ENCODE measurements around the gene PLXDC2. TPM values are rescaled to one million over a fixed set of nuclear protein-coding genes. Genes with fewer than 3 reads are reported as not detected.

Gene PLXDC2
- total and polyA plus RNA-seq, 10 of the 15 experiments (the other 5 are each of a cell fraction or from before 2014, with no cell fraction given) = 0.05 to 1.8 (median 0.14) TPM; not detected in 2

DNA sequence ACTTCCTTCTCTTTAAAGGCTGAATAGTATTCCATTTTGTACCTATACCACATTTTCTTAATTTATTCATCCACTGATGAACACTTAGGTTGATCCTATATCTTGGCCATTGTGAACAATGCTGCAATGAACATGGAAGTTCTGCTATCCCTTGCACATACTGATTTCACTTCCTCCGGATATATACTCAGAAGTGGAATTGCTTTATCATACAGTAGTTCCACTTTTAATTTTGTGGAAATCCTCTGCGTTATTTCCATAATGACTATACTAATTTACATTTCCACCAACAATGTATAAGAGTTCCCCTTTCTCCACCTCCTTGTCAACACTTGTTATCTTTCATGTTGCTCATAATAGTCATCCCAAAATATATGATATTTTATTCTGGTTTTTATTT is 312.6 kb downstream of the PLXDC2 start:
- no peak overlapping the region for H2AFZ ChIP-seq (ENCODE audit: control insufficient read depth, low read depth, low read length)
- H3K27ac ChIP-seq (ENCODE audit: control insufficient read depth, insufficient read depth) = no peak overlapping the region
- POLR2A ChIA-PET = no interaction called here
- H3K36me3 ChIP-seq (ENCODE audit: control insufficient read depth in 2 of 2, insufficient read depth in 2 of 2, low read length in 1 of 2) = no peaks in the 10 kb centered on the region
- no peak for DNase-seq (ENCODE audit: low read depth, low spot score)
- H3K9me3 ChIP-seq (replicated peaks; ENCODE audit: control insufficient read depth, insufficient read depth, low read length) = no peaks in the 10 kb centered on the region
- ATAC-seq = no peak
- RAD21 ChIA-PET (ENCODE audit: unreplicated experiment) = no interaction called here
- in situ Hi-C loops (cut with MboI) (no loop called here), intact Hi-C loops (cut with micrococcal nuclease; ENCODE audit: unreplicated experiment) (no loop called here)
- SMC1A ChIA-PET (ENCODE audit: uncharacterized antibody, unreplicated experiment) = interaction anchor here (0.7 to 1.4 kb wide), 2 partner anchors 14 to 310 kb away, joined by 3 read pairs; no protein-coding TSS in a partner anchor
- H3K4me2 ChIP-seq (ENCODE audit: control insufficient read depth, insufficient read depth) = no peak overlapping the region
- no peak overlapping the region for H3K4me3 ChIP-seq
- no peak for FAIRE-seq
- H3K9ac ChIP-seq (ENCODE audit: control insufficient read depth, insufficient read depth, low read length) = no peak overlapping the region
- CTCF ChIA-PET = no interaction called here
- WGBS (ENCODE audit: insufficient coverage, insufficient replicate concordance, low lambda C conversion rate, missing lambda C conversion rate) = 39% methylated on average over 2 of the region's 2 CpGs
- H4K20me1 ChIP-seq (ENCODE audit: control insufficient read depth, insufficient read depth) = no peaks in the 10 kb centered on the region
- no peaks in the 10 kb centered on the region for H3K27me3 ChIP-seq (replicated peaks in 1 of 2; ENCODE audit: control insufficient read depth in 2 of 2, insufficient read depth in 2 of 2, low read length in 1 of 2)
- BruUV-seq (replicated peaks) = no TSS peak
- H3K4me1 ChIP-seq (ENCODE audit: control insufficient read depth, insufficient read depth, low read length) = no peaks in the 10 kb centered on the region
- no peaks in the 10 kb centered on the region for H3K79me2 ChIP-seq (ENCODE audit: control insufficient read depth, insufficient read depth, low read length)
- TF ChIP-seq SMARCA5 (IDR thresholded peaks at IDR 0.05) (no peak), ESRRA (IDR thresholded peaks at IDR 0.05; ENCODE audit: low read length) (no peak), ZNF384 (IDR thresholded peaks at IDR 0.05; ENCODE audit: borderline replicate concordance, low read depth, low read length) (no peak), CBX3 (IDR thresholded peaks at IDR 0.05; ENCODE audit: borderline replicate concordance, low read depth) (no peak), BACH1 (IDR thresholded peaks at IDR 0.05; ENCODE audit: borderline replicate concordance) (no peak), MYB (IDR thresholded peaks at IDR 0.05; ENCODE audit: borderline replicate concordance, low read depth, low read length) (no peak), KLF5 (IDR thresholded peaks at IDR 0.05; ENCODE audit: partially characterized antibody) (no peak), RBBP5 (conservative IDR thresholded peaks at IDR 0.05) (no peak), WRNIP1 (IDR thresholded peaks at IDR 0.05; ENCODE audit: borderline replicate concordance, low read depth, low read length) (no peak)
- TF ChIP-seq, protein P1, sequence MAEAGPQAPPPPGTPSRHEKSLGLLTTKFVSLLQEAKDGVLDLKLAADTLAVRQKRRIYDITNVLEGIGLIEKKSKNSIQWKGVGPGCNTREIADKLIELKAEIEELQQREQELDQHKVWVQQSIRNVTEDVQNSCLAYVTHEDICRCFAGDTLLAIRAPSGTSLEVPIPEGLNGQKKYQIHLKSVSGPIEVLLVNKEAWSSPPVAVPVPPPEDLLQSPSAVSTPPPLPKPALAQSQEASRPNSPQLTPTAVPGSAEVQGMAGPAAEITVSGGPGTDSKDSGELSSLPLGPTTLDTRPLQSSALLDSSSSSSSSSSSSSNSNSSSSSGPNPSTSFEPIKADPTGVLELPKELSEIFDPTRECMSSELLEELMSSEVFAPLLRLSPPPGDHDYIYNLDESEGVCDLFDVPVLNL (IDR thresholded peaks at IDR 0.05; ENCODE audit: low read depth, low read length) = no peak
- TF ChIP-seq, protein P2, sequence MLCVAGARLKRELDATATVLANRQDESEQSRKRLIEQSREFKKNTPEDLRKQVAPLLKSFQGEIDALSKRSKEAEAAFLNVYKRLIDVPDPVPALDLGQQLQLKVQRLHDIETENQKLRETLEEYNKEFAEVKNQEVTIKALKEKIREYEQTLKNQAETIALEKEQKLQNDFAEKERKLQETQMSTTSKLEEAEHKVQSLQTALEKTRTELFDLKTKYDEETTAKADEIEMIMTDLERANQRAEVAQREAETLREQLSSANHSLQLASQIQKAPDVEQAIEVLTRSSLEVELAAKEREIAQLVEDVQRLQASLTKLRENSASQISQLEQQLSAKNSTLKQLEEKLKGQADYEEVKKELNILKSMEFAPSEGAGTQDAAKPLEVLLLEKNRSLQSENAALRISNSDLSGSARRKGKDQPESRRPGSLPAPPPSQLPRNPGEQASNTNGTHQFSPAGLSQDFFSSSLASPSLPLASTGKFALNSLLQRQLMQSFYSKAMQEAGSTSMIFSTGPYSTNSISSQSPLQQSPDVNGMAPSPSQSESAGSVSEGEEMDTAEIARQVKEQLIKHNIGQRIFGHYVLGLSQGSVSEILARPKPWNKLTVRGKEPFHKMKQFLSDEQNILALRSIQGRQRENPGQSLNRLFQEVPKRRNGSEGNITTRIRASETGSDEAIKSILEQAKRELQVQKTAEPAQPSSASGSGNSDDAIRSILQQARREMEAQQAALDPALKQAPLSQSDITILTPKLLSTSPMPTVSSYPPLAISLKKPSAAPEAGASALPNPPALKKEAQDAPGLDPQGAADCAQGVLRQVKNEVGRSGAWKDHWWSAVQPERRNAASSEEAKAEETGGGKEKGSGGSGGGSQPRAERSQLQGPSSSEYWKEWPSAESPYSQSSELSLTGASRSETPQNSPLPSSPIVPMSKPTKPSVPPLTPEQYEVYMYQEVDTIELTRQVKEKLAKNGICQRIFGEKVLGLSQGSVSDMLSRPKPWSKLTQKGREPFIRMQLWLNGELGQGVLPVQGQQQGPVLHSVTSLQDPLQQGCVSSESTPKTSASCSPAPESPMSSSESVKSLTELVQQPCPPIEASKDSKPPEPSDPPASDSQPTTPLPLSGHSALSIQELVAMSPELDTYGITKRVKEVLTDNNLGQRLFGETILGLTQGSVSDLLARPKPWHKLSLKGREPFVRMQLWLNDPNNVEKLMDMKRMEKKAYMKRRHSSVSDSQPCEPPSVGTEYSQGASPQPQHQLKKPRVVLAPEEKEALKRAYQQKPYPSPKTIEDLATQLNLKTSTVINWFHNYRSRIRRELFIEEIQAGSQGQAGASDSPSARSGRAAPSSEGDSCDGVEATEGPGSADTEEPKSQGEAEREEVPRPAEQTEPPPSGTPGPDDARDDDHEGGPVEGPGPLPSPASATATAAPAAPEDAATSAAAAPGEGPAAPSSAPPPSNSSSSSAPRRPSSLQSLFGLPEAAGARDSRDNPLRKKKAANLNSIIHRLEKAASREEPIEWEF (IDR thresholded peaks at IDR 0.05; ENCODE audit: insufficient replicate concordance, low read depth, low read length) = no peak
- TF ChIP-seq, protein P3, sequence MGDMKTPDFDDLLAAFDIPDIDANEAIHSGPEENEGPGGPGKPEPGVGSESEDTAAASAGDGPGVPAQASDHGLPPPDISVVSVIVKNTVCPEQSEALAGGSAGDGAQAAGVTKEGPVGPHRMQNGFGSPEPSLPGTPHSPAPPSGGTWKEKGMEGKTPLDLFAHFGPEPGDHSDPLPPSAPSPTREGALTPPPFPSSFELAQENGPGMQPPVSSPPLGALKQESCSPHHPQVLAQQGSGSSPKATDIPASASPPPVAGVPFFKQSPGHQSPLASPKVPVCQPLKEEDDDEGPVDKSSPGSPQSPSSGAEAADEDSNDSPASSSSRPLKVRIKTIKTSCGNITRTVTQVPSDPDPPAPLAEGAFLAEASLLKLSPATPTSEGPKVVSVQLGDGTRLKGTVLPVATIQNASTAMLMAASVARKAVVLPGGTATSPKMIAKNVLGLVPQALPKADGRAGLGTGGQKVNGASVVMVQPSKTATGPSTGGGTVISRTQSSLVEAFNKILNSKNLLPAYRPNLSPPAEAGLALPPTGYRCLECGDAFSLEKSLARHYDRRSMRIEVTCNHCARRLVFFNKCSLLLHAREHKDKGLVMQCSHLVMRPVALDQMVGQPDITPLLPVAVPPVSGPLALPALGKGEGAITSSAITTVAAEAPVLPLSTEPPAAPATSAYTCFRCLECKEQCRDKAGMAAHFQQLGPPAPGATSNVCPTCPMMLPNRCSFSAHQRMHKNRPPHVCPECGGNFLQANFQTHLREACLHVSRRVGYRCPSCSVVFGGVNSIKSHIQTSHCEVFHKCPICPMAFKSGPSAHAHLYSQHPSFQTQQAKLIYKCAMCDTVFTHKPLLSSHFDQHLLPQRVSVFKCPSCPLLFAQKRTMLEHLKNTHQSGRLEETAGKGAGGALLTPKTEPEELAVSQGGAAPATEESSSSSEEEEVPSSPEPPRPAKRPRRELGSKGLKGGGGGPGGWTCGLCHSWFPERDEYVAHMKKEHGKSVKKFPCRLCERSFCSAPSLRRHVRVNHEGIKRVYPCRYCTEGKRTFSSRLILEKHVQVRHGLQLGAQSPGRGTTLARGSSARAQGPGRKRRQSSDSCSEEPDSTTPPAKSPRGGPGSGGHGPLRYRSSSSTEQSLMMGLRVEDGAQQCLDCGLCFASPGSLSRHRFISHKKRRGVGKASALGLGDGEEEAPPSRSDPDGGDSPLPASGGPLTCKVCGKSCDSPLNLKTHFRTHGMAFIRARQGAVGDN (IDR thresholded peaks at IDR 0.05) = no peak
- TF ChIP-seq, protein P4, sequence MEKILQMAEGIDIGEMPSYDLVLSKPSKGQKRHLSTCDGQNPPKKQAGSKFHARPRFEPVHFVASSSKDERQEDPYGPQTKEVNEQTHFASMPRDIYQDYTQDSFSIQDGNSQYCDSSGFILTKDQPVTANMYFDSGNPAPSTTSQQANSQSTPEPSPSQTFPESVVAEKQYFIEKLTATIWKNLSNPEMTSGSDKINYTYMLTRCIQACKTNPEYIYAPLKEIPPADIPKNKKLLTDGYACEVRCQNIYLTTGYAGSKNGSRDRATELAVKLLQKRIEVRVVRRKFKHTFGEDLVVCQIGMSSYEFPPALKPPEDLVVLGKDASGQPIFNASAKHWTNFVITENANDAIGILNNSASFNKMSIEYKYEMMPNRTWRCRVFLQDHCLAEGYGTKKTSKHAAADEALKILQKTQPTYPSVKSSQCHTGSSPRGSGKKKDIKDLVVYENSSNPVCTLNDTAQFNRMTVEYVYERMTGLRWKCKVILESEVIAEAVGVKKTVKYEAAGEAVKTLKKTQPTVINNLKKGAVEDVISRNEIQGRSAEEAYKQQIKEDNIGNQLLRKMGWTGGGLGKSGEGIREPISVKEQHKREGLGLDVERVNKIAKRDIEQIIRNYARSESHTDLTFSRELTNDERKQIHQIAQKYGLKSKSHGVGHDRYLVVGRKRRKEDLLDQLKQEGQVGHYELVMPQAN (conservative IDR thresholded peaks at IDR 0.05) = no peak
